HG03521 (cell line): ENCODE measurements around the gene GRIN2D.

ENCODE experiments used
- ATAC-seq: cut with Tn5 transposase; IDR thresholded peaks from one replicate; pipeline ENCODE4 v1.9.1; 2021; ENCODE audit warnings: mild to moderate bottlenecking, moderate library complexity; ENCODE audit not compliant: unreplicated experiment

The GRIN2D gene

GRCh38 chr19:48397263-48398101, 4.0 kb downstream of the GRIN2D start:
- ATAC-seq: no peak

- no peak for ATAC-seq
These were observed 4.6 kb downstream of the GRIN2D start for GRCh38 chr19:48398102-48398374.

DNA sequence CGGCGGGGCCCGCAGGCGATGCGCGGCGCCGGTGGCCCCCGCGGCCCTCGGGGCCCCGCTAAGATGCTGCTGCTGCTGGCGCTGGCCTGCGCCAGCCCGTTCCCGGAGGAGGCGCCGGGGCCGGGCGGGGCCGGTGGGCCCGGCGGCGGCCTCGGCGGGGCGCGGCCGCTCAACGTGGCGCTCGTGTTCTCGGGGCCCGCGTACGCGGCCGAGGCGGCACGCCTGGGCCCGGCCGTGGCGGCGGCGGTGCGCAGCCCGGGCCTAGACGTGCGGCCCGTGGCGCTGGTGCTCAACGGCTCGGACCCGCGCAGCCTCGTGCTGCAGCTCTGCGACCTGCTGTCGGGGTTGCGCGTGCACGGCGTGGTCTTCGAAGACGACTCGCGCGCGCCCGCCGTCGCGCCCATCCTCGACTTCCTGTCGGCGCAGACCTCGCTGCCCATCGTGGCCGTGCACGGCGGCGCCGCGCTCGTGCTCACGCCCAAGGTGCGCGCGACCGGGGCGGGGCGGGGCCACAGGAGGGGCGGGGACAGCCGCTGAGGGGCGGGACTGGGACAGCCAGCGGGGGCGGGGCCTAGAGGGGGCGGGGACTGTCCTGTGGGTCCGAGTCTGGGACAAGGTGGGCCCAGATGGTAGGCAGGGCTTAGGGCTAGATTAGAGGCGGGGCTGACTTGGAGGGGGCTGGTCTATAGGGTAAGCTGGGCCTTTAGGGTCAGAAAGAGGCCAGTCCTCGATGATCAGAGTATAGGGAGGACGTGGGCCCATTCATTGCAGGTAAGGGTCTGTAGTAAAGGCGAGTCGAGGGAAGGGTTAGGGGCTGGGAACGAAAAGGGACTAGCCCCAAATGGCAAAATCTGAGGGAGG, 5.1 kb downstream of the GRIN2D start:
- ATAC-seq: peak; percentile 61

DNA sequence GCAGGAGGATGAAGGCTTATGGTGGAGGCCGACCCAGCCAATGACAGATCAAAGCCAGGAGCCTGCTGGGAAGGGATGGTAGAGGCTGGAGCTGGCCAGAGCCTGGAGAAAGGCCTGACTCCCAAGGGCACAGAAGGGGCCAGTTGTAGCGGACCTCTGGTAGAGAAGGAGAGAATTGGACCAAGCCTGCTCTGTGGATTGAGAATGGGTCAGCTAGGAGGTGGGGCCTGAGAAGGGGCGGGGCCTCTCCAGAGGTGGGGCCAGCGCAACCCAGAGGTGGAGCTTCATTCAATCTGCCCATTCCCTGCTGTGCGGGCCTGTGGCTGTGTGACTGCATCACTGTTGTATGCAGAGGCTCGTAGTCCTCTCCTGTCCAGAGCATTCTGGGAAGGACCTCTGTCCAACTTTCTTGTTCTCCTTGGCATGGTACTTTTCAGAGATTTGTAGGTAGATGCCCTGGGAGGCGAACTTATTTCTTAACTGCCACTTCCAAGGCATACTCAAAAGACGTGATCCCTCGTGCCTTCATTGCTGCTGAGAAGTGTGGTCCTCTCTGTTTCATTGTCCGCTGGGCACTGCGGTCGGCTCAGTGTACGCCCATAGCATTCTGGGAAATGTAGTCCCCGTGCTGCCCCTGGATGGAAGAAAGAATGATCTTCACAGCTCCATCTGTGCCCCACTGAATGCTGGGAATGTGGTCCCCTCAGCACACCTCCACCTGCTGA, 6.7 kb downstream of the GRIN2D start:
- ATAC-seq: no peak

DNA sequence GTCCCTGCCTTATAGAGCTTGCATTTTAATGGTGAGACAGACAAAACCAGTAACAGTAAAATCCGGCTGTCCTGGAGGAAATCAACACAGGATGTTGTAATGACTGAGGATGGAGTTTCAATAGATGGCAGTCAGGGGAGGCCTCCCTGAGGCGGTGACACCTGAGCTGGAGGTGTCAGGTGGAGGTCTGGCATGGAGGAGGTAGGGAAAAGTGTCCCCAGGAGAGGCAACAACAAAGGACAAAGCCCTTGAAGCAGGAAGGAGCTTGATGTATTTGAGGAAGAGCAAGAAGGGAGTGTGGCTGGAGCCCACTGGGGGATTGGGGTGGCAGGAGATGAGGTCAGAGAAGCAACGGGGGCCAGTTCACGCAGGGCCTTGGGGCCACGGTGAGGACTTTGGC, 7.8 kb downstream of the GRIN2D start:
- no peak for ATAC-seq

- peak; percentile 48 for ATAC-seq
These were observed 10.1 kb downstream of the GRIN2D start for GRCh38 chr19:48403606-48404005.

DNA sequence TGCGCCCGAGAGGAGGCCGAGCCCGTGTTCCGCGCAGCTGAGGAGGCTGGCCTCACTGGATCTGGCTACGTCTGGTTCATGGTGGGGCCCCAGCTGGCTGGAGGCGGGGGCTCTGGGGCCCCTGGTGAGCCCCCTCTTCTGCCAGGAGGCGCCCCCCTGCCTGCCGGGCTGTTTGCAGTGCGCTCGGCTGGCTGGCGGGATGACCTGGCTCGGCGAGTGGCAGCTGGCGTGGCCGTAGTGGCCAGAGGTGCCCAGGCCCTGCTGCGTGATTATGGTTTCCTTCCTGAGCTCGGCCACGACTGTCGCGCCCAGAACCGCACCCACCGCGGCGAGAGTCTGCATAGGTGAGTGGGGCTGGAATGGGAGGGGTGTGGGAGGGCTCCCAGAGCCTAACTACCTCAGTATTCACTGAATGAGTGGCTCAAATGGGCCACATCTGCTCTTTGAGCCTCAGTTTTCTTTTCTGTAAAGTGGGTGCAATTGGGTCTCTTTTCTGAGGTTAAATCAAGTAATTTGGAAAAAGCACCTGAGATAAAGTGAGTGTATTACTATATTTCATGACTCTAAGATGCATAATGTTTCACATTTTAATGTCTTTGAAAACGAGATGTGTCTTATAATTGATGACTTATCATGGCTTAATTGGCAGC, 11.7 kb downstream of the GRIN2D start:
- ATAC-seq: no peak

DNA sequence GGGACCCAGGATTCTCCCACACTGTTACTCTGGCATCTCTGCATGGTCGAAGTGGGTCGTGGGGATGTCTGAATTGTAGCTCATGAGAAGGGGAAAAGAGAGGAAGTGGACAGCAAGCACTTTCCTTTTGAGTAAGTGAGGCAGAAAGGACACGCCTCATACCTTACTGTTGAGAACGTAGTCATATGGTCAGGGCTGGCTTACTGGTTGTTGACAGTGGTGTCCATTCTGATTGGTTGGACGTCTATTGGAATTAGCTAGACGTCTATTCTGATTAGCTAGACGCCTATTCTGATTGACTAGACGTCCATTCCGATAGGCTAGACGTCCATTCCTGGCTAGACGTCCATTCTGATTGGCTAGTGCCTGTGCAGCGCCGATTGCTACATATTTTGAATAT, 12.4 kb downstream of the GRIN2D start:
- no peak for ATAC-seq

DNA sequence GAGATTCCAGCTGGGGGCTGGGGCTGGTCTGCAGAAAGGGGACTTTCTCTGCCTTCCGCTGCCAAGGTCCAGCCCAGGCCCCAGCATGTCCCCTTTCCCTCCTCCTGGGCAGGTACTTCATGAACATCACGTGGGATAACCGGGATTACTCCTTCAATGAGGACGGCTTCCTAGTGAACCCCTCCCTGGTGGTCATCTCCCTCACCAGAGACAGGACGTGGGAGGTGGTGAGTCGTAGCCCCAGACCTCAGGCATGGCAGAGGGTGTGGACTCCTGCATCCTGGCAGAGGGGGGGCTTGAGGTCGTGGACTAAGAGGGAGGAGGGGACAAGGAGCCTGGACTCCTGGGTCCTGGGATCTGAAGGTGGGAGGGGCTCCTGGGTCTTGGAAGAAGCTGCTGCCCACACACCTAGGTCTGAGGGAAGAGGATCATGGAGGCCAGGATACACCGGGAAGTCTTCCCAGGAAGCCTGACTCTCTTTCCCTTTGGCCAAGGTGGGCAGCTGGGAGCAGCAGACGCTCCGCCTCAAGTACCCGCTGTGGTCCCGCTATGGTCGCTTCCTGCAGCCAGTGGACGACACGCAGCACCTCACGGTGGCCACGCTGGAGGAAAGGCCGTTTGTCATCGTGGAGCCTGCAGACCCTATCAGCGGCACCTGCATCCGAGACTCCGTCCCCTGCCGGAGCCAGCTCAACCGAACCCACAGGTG, 20.6 kb downstream of the GRIN2D start:
- ATAC-seq: no peak

DNA sequence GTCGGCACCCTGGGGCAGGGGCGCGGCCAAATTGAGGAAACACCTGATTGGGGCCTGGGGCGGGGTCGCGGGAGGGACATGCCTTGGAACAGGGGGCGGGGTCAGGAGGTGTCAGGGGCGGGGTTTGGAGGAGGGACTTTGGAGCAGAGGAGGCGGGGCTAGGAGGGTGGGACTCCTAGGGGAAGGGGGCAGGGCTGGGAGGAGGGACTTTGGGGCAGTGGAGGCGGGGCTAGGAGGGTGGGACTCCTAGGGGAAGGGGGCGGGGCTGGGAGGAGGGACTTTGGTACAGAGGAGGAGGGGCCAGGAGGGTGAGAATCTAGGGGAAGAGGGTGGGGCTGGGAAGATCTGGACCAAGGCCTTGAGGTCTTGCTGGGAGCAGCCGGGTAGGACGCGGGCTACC, 21.9 kb downstream of the GRIN2D start:
- no peak for ATAC-seq

- ATAC-seq: no peak
These were observed 22.3 kb downstream of the GRIN2D start for GRCh38 chr19:48415806-48416221.

GRCh38 chr19:48417421-48417820, 24.0 kb downstream of the GRIN2D start:
- no peak for ATAC-seq

- no peak for ATAC-seq
These were observed 25.0 kb downstream of the GRIN2D start for GRCh38 chr19:48418317-48419064.

- peak; percentile 62 for ATAC-seq
These were observed 25.9 kb downstream of the GRIN2D start for GRCh38 chr19:48419158-48419920.

DNA sequence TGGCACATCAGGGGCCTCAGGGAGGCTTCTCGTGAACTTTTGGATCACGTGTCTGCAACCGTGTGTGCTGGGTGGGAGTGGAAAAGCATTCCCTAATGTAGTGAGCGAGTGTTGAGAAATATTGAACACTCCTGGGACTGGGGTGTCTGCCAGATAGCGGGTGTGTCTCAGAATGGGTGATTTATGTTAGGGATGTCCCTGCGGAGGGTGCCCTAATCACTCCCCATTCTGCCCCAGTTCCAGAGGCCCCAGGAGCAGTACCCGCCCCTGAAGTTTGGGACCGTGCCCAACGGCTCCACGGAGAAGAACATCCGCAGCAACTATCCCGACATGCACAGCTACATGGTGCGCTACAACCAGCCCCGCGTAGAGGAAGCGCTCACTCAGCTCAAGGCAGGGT, 28.1 kb downstream of the GRIN2D start:
- ATAC-seq: no peak

- no peak for ATAC-seq
These were observed 31.3 kb downstream of the GRIN2D start for GRCh38 chr19:48424694-48425219.

GRCh38 chr19:48428670-48429069, 35.2 kb downstream of the GRIN2D start:
- ATAC-seq: no peak

DNA sequence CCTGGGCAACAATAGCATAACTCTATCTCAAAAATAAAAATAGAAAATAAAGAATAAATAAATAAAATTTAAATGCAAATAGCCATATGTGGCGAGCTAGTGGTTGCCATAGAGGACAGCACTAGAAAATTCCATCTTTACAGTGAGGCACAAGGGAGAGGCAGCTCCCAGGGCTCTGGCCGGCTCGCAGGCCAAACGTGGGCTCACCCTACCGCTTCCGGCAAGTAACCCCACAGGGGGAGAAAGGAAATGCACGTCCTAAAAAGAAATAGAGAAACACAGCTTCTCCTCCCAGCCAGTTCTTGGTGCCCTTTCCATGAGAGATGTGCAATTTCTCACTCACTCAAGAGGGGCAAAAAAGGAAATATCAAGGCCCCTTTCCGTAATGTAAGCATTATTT, 39.9 kb downstream of the GRIN2D start:
- no peak for ATAC-seq

GRCh38 chr19:48436586-48436985, 43.1 kb downstream of the GRIN2D start:
- no peak for ATAC-seq
